Fibroblast of skin of back (primary cell): ENCODE measurements around the gene ABRACL.
"Not testable (repeated sequence)": the region's sequence is repeated elsewhere in the genome, so short reads cannot be mapped to it uniquely, and the experiment has no call there.

ENCODE experiments used
- DNase-seq: peaks from one replicate; pipeline ENCODE4 v3.0.0-alpha.2; 2013

ABRACL gene

DNA sequence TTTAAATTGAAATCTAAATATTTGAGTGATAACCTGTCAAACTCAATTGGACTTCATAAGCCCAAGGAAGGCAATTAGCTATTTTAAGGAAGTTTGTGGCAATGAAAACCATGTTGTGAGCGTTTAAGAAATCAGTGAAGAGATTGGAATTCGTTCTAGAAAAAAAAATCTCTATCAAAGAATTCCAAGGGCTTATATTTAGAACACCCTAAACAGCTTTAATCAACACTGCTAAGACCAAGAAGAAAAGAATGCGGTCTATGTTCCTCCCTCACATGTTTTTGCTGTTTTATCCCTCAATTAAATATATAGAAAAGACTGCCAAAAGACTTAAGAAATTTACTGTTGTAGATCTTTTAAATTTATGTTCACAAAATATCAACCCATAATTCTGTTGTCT lies 16.6 kb upstream of the ABRACL start:
- DNase-seq, result no peak

DNA sequence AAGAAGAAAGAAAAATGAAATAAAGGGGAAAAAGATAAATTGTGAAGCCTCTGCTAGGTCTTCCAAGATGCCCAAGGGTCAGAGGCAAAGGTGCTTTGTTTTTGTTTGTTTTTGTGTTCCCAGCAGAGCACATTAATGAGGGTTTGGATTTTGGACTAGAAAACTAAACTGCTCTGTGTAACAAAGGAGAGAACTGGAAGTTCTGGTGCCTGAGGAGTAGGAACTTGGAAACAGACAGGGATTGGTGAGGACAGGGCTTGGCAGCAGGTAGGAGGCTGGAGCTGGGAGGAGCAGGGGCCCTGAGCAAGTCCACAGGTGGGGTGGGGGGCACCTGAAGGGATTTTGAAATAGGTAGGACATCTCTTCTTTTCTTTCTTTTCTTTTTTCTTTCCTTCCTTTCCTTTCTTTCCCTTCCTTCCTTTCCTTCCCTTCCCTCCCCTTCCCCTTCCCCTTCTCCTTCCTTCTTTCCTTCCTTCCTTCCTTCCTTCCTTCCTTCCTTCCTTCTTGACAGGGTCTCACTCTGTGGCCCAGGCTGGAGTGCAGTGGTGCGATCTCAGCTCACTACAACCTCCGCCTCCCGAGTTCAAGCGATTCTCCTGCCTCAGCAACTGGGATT lies 15.3 kb upstream of the ABRACL start:
- DNase-seq, result no peak

GRCh38 chr6:139014945-139015344 lies 13.6 kb upstream of the ABRACL start:
- no peak for DNase-seq

GRCh38 chr6:139016337-139017213 lies 12.0 kb upstream of the ABRACL start:
- DNase-seq, result no peak

DNA sequence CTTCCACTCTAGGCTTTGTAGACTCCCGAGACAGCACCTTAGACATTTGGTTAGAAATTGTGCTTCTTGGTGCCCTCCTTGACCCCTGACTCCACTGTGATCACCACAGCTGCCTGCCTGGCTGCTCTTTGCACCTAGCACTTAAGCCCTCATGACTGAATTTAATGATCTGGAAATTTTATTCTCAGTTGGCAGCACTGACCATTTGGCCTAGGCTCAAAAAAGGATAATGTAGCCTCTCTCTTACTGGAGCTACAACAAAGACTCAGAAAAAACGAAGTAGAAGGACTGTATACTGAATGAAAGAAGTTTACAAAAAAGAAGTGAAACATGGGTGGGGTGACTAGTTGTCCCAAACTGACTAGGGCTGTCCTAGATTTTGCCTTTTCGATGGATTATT lies 11.3 kb upstream of the ABRACL start:
- DNase-seq, result no peak

- DNase-seq, result no peak
Observed at GRCh38 chr6:139019722-139020121, 8.8 kb upstream of the ABRACL start.

GRCh38 chr6:139020689-139021088 lies 7.9 kb upstream of the ABRACL start:
- no peak for DNase-seq

- not testable (repeated sequence) for DNase-seq
Observed at GRCh38 chr6:139025416-139025815, 3.1 kb upstream of the ABRACL start.

DNA sequence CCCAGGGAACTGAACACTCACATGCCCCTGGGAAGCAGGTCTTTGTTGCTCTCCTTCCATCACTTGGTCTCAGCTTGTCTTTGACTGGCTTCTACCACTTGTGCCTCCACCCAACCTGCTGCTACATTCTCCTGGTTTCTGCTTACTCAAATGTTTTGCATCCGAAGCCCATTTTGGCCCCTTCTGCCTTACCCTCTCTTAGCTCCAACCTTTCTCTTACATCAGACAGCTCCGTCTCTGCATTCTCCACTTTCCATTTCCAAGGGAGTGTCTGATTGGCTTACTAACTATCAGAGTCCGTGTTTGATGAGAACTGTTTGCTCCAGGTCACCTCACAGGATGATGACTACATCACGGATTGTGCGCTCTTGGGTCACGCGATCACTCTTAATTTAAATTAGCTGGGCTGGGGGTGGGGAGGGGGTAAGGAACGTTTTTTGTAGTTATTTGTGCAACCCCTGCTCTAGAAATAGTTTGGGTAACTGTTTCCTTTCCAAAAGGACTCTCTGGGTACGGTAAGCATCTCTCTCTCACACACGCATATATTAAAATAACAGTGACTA lies 844 bp upstream of the ABRACL start:
- peak; percentile 38 for DNase-seq

DNA sequence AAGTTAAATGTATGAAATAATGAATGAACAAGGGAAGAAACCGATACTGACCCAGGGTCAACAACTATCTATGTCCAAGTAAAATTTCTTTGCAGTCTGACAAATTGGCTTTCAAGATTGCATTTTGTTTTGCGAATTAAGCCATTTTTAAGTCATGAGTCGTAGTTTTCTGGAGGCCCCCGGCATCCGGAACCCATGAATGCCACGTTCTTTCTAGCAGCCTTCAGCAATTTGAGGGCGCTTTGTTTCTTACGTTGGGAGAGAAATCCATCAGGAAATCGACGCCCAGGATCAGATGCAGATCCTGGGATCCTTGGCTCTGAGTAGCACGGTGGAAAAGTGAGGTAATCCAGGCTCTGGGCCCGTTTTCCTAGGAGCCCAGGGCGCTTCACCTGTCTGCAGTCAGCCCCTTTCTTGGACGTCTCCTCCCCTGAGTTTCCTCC lies 309 bp upstream of the ABRACL start:
- no peak for DNase-seq

DNA sequence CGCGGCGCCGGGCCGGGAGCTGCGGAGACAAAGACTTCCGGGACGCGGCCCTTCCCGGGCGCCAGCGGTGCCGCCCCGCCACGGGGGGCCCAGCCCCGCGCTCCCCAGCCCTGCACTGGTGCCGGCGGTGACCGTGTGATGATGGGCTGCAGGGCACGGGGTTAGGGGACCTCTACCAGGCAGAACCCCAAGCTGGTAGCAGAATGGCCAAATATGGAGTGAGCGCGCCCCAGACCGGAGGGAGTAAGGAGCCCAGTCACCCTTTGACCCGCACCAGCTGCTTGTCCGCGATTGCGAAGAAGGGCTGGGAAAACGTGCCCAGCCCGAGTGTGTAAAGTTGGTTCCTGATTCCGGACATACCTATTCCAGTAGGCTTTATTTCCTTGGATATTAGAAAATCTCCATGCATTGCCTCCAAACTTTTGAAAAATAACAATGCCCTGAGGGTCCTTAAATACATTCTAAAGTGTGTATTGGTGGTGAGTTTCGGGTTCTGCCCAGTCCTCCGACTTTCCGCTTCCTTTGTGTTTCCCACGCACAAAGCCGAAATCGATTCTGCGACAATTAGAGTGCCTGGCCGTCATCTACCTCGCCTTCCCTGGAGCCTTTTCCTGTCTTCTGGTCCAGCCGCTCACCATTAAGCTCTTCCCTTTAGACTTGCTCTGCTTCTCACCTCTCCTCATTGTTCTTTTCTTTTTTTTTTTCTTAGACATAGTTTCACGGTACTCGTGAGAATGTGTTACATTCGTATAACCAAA lies 1.1 kb downstream of the ABRACL start:
- DNase-seq, result peak; percentile 34

DNA sequence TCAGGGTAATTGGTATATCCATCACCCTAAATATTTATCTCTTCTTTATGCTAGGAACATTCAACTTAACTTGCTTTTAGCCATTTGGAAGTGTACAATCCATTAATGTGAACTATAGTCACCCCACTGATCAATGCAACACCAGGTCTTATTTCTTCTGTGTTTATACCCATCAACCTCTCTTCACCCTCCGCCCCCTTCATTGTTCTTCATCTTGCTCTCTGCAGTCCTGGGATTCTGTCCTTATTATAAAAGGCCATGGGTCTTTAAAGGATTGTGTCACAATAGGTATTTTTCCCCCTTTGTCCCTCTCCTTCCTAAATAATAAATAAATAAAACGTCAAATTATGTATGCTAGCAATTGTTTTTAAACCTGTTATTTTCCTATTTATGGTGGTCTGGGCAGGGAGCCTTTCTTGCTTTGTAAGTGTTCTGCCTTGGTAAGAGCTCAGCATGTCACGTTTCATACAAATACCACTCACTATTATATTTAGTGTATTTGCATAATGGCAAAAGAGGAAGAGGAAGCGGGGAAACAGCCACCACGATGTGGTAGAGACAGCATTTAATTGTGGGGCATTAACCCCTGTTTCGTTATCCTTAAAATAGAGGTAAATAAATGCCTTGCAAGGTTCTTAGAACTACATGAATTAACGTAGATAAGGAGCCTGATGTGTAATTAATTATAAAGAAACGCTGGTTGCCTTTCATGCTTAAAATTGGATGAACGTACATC lies 1.9 kb downstream of the ABRACL start:
- no peak for DNase-seq

GRCh38 chr6:139037490-139037889 lies 8.9 kb downstream of the ABRACL start:
- DNase-seq, result peak; percentile 85

GRCh38 chr6:139044250-139044649 lies 15.7 kb downstream of the ABRACL start:
- no peak for DNase-seq

DNA sequence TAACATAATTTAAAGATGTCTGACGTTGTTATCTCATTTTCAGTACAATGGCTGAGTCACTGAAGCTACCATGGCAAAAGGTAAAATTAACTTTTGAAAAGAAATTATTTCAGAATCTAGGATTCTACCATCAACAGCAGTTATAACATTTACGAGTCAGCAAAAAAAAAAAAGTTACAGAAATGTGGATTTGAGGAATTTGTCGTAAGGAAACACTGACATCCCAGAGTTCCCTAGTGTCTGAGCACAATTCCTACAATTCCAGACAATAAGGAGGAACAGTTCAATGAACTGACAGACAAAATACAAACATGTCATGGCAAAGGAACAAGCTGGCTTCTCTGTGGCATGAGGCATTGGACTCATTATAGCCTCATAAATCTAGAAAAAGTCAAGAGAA lies 19.1 kb downstream of the ABRACL start:
- DNase-seq, result no peak

DNA sequence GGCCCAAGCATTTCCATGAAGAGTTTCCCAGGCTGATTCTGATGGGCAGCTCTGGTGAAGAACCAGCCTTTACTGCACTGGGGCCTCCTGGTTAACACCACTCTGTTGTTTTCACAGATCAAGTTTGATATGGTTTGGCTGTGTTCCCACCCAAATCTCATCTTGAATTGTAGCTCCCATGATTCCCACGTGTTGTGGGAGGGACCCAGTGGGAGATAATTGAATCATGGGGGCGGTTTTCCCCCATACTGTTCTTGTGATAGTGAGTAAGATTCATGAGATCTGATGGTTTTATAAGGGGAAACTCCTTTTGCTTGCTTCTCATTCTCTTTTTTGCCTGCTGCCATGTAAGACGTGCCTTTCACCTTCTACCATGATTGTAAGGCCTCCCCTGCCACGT lies 20.4 kb downstream of the ABRACL start:
- DNase-seq, result not testable (repeated sequence)

- DNase-seq, result not testable (repeated sequence)
Observed at GRCh38 chr6:139050131-139050769, 21.7 kb downstream of the ABRACL start.

DNA sequence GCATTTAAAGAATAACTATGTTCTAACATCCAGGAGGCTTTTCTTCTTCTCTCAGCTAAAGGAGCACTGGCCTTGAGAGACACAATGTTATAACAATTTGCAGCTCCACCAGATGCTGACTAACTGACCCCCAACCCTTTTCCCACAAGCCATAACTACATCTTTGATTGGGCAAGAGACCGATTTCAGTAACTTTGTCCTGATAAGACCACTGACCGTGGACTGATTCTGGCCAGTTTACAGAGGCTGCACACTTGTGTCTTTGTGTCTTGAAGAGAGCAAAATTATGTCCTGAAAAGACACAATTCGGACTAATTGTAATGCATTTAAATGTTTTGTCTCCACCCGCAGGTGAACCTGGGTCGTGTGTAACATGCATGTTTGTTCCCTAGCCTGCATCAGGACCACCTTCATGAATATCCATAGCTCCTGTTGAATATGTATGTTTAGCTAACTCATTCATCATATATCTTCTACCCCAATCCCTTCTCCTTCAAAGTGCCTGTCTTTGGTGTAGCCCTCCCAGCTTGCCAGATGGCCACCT lies 22.3 kb downstream of the ABRACL start:
- DNase-seq, result no peak

DNA sequence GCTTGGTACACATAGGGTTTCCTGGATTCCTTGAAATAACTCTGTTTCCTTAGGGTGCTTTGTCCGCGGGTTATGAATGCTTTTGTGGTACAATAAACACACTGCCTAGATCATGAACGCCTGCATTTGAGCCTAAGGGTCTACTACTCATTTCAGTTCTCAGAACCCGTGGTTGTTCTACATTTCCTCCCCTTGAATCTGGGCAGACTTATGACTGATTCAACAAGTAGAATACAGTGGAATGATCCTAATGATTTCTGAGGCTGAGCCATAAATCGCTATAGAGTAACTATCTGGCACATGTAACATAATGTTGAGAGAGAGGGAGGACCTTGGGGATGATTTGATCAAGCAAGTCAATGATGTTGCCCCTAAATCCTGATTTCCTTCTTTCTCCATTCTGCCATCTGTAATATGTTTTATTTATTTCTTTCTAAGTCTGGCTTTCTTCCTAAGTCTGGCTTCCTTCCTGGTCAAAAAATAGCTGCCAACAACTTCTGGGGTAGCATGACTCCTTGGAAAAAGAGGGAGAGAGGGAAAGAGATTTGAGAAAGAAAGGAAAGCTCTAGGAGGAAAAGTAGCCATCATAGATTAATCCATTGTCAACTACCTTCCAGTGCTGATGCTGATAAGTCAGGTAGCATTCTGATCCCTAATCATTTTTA lies 23.0 kb downstream of the ABRACL start:
- no peak for DNase-seq

- no peak for DNase-seq
Observed at GRCh38 chr6:139053382-139053781, 24.8 kb downstream of the ABRACL start.

DNA sequence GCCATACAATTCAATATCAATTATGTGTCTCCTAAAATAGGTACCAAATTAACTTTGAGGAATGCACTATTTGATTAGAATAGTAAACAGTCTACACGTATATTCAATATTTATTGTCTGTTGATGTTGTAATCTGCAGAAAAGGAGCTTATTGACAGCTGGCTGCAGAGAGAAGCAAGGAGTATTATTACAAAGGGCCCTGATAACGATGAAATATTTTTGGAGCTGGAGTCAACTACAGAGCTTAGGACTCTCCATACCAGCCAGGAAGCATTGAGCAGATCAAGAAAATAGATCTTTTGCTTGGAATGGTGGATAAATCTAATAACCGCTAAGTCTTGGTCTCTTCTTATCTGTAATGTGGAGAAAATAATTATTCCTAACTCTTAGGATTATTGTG lies 25.5 kb downstream of the ABRACL start:
- DNase-seq, result no peak
